Stimulated activated CD8-positive, alpha-beta memory T cell treated with anti-CD3 and anti-CD28 coated beads, Interleukin-4, amount 100 ng/mL, for 48 hours (primary cell): Measurements from ENCODE around the gene OPRL1.
A peak's percentile ranks its signal among the peaks of the same experiment; 100 is the strongest.

Experiments
- DNase-seq: peaks from one replicate; pipeline ENCODE4 v3.0.0-alpha.2; 2020

Gene OPRL1

GRCh38 chr20:64056889-64057627, 22.8 kb upstream of the OPRL1 start:
- DNase-seq: no peak

DNA sequence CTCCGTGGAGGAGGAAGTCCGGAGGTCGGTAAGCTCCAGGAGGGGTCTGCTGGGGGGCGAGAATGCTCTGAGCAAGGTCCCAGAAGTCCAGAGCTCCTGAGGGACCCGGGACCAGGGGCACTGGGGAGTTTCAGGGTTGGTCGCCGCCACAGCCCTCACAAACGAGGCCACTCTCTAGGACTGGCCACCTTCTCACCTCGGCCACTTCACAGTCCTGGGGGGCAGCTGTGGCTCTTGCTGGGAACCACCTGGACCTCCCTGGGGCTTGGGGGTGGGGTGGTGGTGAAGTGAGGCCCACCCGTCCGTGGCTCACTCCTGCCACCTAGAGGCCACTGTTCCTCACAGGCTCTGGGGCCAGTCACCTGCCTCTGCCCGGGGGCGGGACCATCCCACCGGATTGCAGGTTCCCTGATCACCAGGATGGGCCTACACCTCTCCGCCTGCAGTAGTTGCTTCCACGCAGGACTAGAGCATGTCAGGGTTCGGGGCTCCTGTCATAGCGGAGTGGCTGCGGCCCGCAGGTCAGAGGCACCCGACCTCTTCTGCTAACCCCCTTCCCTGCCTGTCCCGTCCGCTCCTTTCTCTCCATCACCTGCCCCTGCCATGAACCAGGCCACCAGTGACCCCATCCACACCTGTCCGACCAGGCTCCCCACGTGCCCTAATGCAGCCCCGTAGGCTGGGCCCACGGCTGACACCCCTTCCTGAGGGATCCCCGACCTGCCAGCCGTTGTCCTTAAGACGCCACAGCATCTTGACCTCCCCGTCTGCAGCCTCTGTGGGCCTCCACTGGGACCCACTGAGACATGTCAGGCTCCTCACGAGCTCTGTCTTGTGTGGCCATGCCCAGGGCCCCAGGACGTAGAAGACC, 22.0 kb upstream of the OPRL1 start:
- peak; percentile 95 for DNase-seq

DNA sequence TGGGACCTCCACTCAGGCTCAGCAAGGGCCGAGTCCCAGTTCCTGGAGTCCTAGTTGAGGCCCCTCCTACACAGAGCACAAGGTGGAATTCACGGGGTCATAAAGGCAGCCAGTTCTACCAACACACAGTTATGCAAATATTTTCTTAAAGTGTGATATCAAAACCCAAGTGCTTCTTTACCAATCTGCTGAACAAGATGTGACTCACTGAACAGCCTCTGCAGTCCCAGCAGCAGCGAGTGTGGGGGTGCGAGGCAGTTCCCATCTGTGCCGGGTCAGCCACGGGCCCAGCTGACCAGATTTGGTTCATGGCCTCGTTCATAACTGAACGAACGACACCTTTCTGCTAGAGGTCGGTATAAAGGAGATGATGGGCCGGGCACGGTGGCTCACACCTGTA, 21.3 kb upstream of the OPRL1 start:
- DNase-seq: no peak

DNA sequence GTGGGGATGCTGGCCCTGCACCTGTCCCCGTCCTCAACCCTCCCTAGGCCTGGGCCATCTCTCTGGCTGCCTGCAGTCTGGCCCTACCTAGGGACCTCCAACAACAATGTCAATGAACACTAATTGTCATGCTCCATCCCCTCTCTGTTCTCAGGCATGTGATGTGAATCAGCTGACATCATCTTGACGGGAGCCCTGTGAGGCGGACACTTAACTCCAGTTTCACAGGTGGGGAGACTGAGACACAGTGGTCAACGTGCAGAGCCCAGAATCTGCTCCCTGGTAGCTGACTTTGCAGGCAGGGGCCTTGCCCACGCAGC, 17.6 kb upstream of the OPRL1 start:
- no peak for DNase-seq

- peak; percentile 96 for DNase-seq
Measured at GRCh38 chr20:64062596-64063388, 17.1 kb upstream of the OPRL1 start, which contains the start of gene TCEA2. TSS of gene TCEA2 (plus strand) at chr20:64063198. CDS start at chr20:64063313, 115 bp downstream.

- peak; percentile 63 for DNase-seq
Measured at GRCh38 chr20:64063389-64064144, 16.3 kb upstream of the OPRL1 start.

GRCh38 chr20:64064145-64064698, 15.7 kb upstream of the OPRL1 start:
- DNase-seq: no peak

DNA sequence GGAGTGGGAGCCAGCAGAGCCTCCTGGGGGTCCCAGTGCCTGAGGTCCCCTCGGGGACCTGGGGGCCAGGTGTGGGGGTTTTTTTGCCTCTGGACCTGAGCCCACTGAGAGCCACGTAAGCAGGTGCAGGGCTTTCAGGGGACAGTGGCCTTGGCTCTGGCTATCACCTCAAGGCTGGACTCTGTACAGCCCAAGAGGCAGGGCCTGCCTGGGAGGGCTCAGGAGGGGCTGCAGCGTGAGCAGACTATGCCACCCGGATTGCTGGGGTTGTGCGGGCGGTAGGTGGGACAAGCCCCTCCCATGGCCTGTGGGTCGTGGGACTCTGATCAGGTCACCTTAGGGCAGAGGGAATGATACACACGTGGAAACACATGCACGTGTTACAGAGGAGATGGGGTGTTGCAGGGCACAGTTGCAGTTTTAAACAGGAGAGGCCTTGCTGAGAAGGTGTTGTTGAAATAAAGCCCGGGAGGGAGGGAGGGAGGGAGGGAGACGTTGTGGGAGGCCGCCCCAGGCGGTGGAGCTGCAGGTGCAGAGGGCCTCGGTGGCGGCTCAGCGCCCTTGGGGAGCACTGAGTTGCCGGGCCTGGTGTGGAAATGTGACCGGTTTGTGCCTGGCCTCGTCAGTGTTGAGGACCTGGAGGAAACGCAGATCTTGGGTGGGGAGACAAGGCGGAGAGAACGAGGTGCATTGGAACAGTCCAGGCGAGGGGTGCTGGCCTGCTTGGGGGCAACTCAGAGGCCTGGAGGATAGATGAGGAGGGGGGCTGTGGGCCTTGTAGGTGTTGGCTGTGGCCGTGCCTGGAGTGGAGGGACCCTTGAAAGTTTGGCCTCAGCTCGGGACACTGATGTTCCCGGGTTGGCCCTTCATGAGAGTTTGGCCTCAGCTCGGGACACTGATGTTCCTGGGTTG, 14.6 kb upstream of the OPRL1 start:
- no peak for DNase-seq

GRCh38 chr20:64065974-64066343, 13.9 kb upstream of the OPRL1 start:
- peak; percentile 78 for DNase-seq

GRCh38 chr20:64067005-64067632, 12.8 kb upstream of the OPRL1 start:
- no peak for DNase-seq

DNA sequence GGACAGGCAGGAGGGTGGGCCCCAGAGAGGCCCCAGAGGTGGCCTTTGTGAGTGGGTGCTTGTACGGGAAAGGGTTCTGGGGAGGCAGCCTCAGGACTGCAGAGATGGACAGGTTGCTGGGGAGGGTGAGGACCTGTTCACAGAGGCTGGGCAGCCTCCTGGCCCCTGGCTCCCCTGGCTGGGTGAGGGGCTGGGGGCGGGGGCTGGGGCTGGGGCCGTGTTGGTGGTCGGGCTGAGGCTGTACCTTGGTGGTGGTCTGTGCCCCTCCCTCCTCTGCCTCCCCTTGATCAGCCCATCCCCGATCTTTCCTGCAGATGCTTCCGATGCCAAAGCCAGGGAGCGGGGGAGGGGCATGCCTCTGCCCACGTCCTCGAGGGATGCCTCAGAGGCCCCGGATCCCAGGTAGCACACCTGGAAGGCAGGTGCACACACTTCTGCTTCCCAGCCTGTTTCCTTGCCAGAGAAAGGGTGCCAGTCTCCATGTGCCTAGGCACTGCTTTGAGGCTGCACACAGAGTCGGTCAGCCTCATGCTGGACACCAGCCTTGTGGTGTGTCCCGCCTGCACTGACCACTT, 12.1 kb upstream of the OPRL1 start:
- no peak for DNase-seq

- no peak for DNase-seq
Measured at GRCh38 chr20:64068386-64069208, 11.3 kb upstream of the OPRL1 start.

- DNase-seq: no peak
Measured at GRCh38 chr20:64069209-64069613, 10.7 kb upstream of the OPRL1 start.

GRCh38 chr20:64069614-64070243, 10.2 kb upstream of the OPRL1 start:
- peak; percentile 52 for DNase-seq

GRCh38 chr20:64070244-64070993, 9.5 kb upstream of the OPRL1 start:
- DNase-seq: no peak

GRCh38 chr20:64071341-64072332, 8.2 kb upstream of the OPRL1 start:
- DNase-seq: no peak
